Measurements from ENCODE around the gene PTPRR.

Gene PTPRR

DNA sequence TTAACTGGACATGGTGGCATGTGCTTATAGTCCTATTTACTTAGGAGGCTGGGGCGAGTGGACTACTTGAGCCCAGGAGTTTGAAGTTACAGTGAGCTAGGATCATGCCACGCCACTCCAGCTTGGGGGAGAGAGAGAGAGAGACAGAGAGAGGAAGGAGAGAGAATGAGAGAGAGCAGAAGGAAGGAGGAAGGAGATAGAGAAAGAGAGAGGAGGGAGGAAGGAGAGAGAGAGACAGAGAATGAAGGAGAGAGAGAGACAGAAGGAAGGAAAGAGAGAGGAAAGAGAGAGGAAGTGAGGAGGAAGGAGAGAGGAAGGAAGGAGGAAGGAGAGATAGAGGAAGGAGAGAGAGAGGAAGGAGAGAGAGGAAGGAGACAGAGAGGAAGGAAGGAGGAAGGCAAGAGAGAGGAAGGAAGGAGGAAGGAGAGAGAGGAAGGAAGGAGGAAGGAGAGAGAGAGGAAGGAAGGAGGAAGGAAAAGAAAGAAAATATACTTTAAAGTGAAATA, 189.8 kb downstream of the PTPRR start:
- no peak overlapping the region for H3K9ac ChIP-seq (ENCODE audit: low read depth, low read length, poor library complexity, severe bottlenecking)
- TF ChIP-seq EZH2phosphoT487 (IDR thresholded peaks at IDR 0.05; ENCODE audit: borderline replicate concordance) = no peak
- TF ChIP-seq, protein P1, sequence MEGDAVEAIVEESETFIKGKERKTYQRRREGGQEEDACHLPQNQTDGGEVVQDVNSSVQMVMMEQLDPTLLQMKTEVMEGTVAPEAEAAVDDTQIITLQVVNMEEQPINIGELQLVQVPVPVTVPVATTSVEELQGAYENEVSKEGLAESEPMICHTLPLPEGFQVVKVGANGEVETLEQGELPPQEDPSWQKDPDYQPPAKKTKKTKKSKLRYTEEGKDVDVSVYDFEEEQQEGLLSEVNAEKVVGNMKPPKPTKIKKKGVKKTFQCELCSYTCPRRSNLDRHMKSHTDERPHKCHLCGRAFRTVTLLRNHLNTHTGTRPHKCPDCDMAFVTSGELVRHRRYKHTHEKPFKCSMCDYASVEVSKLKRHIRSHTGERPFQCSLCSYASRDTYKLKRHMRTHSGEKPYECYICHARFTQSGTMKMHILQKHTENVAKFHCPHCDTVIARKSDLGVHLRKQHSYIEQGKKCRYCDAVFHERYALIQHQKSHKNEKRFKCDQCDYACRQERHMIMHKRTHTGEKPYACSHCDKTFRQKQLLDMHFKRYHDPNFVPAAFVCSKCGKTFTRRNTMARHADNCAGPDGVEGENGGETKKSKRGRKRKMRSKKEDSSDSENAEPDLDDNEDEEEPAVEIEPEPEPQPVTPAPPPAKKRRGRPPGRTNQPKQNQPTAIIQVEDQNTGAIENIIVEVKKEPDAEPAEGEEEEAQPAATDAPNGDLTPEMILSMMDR (conservative IDR thresholded peaks at IDR 0.05; ENCODE audit: low read length) = no peak
- H2AFZ ChIP-seq (ENCODE audit: low read length) = no peak overlapping the region
- H3K4me2 ChIP-seq (ENCODE audit: low read depth, low read length, poor library complexity, severe bottlenecking) = no peak overlapping the region
- H3K36me3 ChIP-seq (ENCODE audit: insufficient read depth, low read length) = no peaks in the 10 kb centered on the region
- no peaks in the 10 kb centered on the region; the same call in 1 of the 2 replicates for H3F3A ChIP-seq (ENCODE audit: low read depth)
- no peaks in the 10 kb centered on the region for H3K4me1 ChIP-seq (ENCODE audit: insufficient read depth, low read length, poor library complexity, severe bottlenecking)
- no peaks in the 10 kb centered on the region for H3K27me3 ChIP-seq (ENCODE audit: insufficient read depth, low read length, poor library complexity, severe bottlenecking)
- no peaks in the 10 kb centered on the region for H4K20me1 ChIP-seq (ENCODE audit: insufficient read depth, low read length, poor library complexity, severe bottlenecking)
- no peak overlapping the region for H3K4me3 ChIP-seq (ENCODE audit: low read length, poor library complexity, severe bottlenecking)
- no peaks in the 10 kb centered on the region for H3K9me2 ChIP-seq (replicated peaks; ENCODE audit: low read depth, low read length)
- H3K9me3 ChIP-seq (ENCODE audit: insufficient read depth, low read depth, low read length) = no peaks in the 10 kb centered on the region
- H3K79me2 ChIP-seq (ENCODE audit: insufficient read depth, low read length) = no peaks in the 10 kb centered on the region

DNA sequence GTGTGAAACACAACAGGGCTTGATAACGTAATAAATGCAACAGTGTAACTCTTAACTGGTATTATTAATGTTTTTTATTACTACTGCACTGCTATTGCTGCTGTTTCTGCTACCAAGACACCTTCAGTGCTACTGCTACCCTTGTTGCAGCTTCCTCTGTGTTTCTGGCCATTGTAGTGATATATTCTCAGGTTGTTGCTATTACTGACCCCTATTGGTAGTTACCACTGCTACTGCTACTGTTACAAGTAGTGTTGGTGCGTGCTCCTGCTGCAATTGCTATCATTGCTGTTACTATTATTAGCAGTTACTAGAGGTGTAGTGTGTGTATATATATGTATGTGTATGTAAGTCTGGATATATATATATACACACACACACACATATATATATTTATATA, 196.1 kb downstream of the PTPRR start:
- Histone ChIP-seq H3K27me3 (ENCODE audit: insufficient read depth, low read length, poor library complexity, severe bottlenecking) (no peaks in the 10 kb centered on the region), H3K9me2 (replicated peaks; ENCODE audit: low read depth, low read length) (no peaks in the 10 kb centered on the region)
- TF ChIP-seq EZH2phosphoT487 (IDR thresholded peaks at IDR 0.05; ENCODE audit: borderline replicate concordance) = no peak
- TF ChIP-seq, protein P1 (conservative IDR thresholded peaks at IDR 0.05; ENCODE audit: low read length) = peak; percentile 65

DNA sequence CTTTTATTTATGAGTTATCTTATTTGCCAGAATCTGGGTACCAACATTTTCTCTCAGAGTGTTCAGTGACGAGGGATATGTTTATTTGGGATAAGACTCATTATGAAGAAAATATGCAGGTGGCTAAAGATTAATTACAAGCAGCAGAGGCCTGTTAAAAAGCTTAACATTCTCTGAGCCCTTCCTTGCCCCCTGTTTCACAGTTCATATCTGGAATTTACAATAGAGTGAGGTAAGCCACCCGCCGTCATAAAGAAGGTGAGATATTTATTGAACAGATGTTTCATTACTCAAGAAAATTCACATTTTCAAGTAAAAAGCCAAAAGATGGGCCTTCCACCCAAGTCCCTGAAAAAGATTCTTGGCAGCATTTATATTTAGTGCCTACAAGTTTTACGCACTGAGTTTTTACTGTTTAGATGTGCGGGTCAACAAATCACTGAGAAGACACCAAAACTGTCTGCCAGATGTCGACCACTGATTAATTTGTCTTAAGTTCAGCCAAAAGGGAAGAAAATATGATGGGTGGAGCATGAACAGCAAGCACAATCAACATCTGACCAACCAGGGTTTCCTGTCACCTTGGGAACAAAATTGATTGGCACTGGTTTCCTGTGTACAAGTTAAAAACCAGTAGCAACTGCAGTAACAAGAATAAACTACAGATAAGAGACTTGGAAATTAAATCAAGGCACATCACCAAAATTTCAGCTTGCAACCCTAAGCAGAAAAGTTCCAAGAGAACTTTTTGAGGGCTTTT, 197.8 kb downstream of the PTPRR start:
- Histone ChIP-seq H3K9me2 (replicated peaks; ENCODE audit: low read depth, low read length) (no peaks in the 10 kb centered on the region), H3K36me3 (ENCODE audit: insufficient read depth, low read length) (no peaks in the 10 kb centered on the region), H3K4me1 (ENCODE audit: insufficient read depth, low read length, poor library complexity, severe bottlenecking) (peaks cover 23% of the 10 kb centered on the region), H3K4me2 (ENCODE audit: low read depth, low read length, poor library complexity, severe bottlenecking) (peak overlapping the region; percentile 46), H3K27me3 (ENCODE audit: insufficient read depth, low read length, poor library complexity, severe bottlenecking) (no peaks in the 10 kb centered on the region), H3K4me3 (ENCODE audit: low read length, poor library complexity, severe bottlenecking) (no peak overlapping the region), H3K9ac (ENCODE audit: low read depth, low read length, poor library complexity, severe bottlenecking) (no peak overlapping the region), H3F3A (ENCODE audit: low read depth) (no peaks in the 10 kb centered on the region), H3K9me3 (ENCODE audit: insufficient read depth, low read depth, low read length) (no peaks in the 10 kb centered on the region), H4K20me1 (ENCODE audit: insufficient read depth, low read length, poor library complexity, severe bottlenecking) (no peaks in the 10 kb centered on the region), H3K79me2 (ENCODE audit: insufficient read depth, low read length) (no peaks in the 10 kb centered on the region), H2AFZ (ENCODE audit: low read length) (no peak overlapping the region)
- TF ChIP-seq, protein P1 (conservative IDR thresholded peaks at IDR 0.05; ENCODE audit: low read length) = no peak

More for the DNA sequence above, 196.1 kb downstream of the PTPRR start:
- Histone ChIP-seq H3K9ac (ENCODE audit: low read depth, low read length, poor library complexity, severe bottlenecking) (no peak overlapping the region), H3K36me3 (ENCODE audit: insufficient read depth, low read length) (no peaks in the 10 kb centered on the region), H3K4me1 (ENCODE audit: insufficient read depth, low read length, poor library complexity, severe bottlenecking) (peaks cover 23% of the 10 kb centered on the region), H3K4me2 (ENCODE audit: low read depth, low read length, poor library complexity, severe bottlenecking) (no peak overlapping the region), H3K79me2 (ENCODE audit: insufficient read depth, low read length) (no peaks in the 10 kb centered on the region), H3K9me3 (ENCODE audit: insufficient read depth, low read depth, low read length) (no peaks in the 10 kb centered on the region), H3K4me3 (ENCODE audit: low read length, poor library complexity, severe bottlenecking) (no peak overlapping the region), H3F3A (ENCODE audit: low read depth) (no peaks in the 10 kb centered on the region; the same call in 1 of the 2 replicates), H2AFZ (ENCODE audit: low read length) (no peak overlapping the region), H4K20me1 (ENCODE audit: insufficient read depth, low read length, poor library complexity, severe bottlenecking) (no peaks in the 10 kb centered on the region)

Data from Loucy (cell line).